Measurements from ENCODE around the gene ENDOG.
"Not testable (repeated sequence)": the region's sequence is repeated elsewhere in the genome, so short reads cannot be mapped to it uniquely, and the experiment has no call there.

Gene ENDOG

DNA sequence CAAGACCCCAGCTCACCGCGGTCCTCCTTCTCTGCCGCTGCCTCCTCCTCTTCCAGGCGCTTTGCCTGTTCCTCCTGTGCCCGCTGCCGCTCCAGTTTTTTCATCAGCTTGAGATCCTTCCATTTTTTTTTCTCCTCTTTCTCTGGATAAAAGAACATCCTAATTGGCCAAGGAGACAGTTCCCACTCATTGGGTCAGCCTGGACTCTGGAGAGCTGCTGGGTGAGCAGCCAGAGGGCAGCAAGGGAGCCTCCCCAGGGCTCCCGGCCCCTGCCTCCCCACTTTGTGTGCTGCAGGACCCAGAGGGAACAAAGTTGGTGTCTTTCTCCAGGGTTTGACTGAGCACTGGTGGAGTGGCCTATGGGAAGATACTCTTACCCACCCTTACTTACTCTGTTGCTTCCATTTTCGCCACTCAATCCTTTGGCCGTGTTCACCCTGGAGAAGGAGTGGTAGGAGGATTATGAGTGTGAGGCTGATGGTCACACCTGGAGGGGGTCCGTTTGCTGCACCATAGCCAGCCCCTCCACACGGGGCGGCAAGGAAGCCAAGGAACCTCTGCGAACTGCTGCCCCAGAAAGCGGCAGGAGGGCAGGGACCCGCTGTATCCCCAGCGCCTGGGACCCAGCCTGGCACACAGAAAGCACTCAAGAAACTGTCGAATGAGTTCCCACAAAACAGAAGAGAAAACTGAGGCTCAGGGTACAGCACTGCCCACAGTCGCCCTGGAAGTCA lies 10.6 kb downstream of the ENDOG start:
- DNase-seq (ENCODE audit: low spot score), result no peak

DNA sequence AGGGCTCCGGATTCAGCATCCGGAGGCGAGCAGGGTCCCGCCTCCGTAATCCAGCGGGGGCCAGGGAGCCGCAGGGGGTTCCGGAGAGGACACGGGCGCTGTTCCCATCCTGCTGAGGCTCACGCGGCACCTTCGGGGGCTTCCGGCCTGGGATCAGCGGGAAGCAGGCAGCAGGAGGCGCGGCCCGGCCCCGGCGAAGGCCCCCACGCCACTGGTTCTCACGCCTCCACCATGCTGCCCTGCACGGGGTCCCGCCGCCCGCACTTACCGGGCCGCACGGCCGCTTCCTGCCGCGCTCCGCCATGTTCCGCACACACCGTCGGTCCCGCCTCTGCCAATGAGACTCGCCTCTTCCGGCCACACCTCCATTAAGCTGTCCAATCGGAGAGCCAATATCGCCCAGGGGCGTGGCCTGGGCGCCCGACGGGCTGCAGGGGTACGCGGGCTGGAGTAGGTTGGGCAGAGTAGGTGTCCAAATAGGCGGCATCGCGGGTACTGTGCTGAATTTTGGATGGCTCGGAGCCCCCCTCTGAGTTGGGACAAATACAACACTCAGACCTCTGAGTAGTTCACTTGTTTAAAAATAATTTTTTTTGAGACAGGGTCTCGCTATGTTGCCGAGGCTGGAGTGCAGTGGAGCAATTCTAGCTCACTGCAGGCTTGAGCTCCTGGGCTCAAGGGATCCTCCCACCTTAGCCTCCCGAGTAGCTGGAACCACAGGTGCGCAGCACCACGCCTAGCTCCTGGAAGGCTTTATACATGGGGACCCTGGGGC lies 11.4 kb downstream of the ENDOG start, which contains the start of gene SPOUT1:
SPOUT1 (minus strand) TSS at position 318 of the 775 bp plus-strand sequence; CDS start at position 304, 14 bp downstream.
- DNase-seq (ENCODE audit: low spot score), result peak; percentile 95

DNA sequence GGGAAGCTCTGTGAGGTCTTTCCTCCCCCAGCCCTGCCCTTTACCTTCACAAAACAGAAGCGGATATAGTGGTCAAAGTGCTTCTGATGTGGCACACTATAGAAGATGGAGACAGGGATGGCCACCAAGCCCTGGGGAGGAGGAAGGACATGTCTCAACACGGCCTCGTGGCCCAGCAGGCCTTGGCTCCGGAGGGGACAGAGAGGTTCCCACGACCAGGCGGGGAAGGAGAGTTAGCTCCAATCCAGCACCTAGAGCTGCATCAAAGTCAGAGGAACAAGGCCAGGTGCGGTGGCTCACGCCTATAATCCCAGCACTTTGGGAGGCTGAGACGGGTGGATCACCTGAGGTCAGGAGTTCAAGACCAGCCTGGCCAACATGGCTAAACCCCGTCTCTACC lies 15.4 kb downstream of the ENDOG start:
- no peak for DNase-seq (ENCODE audit: low spot score)

DNA sequence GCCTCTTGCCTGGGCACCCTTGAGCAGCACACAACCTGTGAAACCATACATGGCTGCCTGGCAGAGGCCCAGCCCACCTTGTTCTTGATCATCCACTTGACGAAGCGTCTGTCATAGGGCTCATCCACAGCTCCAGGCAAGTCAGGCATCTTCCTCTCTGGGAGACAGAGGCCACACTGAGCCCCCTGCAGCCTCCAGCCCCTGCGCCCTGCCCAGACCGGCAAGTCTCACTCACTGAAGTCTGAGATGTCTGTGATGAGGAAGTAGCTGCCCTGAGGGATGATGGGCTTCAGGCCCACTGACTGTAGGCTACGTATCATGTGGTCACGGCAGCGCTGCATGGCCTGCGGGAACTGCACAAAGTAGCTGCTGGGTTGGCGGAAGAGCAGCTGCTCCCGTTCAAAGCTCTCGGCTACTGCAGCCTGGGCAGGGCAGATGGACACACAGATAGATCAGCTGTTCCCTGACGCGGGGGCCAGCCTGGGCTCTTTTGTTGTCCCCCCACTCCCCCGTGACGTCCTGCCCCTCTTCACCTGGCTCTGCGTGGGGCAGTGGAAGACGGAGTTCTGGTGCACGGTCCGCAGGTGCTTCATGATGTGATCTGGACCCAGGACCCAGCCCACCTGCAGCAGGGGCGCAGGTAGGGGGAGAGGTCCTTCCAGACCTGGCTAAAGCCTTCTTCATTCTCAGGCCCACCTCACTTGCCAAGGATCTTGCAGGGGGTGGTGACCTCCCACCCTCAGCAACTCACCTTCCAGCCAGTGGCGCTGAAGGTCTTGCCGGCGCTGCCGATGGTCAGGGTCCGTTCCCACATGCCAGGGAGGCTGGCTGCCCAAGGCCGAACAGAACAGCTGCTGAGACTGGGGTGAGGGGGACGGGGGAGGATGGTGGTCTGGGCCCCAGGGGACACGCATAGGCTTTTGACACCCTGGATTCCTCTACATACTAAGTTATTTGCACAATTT lies 17.2 kb downstream of the ENDOG start:
- DNase-seq (ENCODE audit: low spot score), result no peak

DNA sequence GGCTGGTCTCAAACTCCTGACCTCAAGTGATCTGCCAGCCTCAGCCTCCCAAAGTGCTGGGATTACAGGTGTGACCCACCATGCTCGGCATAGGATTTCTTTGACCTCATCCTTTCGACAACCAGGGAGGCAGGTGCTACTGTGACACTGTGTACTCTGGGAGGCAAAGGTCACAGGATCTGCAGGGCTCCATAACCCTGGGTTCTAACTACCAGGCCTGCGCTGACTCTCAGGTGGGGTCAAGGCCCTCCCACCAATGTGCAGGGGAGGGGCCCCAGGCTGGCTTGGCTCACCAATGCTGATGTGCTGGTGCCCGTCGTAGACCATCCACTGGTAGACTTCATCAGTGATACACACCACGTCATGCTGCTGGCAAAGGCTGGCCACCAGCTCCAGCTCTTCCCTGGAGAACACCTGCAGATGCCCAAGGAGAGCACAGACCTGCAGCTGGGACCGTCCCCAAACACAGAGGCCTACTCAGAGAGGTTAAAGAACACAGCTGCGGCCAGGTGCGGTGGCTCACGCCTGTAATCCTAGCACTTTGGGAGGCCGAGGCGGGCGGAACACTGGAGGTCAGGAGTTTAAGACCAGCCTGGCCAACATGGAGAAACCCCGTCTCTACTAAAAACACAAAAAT lies 18.3 kb downstream of the ENDOG start:
- no peak for DNase-seq (ENCODE audit: low spot score)

DNA sequence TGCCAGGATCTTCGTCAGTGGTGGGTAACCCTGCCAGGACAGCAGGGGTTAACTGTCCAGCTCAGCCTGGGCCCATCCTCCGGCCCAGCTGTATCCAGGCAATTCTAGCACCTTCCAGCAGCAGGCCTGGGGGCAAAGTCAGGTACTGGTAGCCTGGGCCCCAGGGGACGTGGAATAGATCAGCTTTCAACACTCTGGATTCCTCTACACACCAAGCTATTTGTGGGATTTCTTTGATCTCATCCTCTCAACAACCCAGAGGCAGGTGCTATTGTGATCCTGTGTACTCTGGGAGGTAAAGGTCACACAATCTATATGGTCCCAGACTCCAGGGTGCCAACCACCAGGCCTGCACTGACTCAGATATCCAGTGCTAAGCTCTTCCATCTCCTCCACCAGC lies 20.0 kb downstream of the ENDOG start:
- no peak for DNase-seq (ENCODE audit: low spot score)

DNA sequence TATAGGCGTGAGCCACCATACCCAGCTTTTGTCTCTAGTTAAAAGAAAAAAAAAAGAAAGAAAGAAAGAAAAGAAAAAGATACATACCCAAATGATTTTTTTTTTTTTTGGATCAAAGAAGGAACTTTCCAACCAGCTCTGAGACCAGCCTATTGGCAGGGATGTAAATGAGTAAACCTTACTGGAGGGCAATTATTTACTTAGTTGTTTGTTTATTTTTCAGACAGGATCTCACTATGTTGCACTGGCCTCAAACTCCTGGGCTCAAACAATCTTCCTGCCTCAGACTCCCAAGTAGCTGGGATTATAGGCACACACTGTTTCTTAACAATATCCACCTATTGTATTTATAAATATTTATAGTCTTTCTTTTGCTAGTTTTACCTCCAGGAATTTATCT lies 22.2 kb downstream of the ENDOG start:
- no peak for DNase-seq (ENCODE audit: low spot score)

DNA sequence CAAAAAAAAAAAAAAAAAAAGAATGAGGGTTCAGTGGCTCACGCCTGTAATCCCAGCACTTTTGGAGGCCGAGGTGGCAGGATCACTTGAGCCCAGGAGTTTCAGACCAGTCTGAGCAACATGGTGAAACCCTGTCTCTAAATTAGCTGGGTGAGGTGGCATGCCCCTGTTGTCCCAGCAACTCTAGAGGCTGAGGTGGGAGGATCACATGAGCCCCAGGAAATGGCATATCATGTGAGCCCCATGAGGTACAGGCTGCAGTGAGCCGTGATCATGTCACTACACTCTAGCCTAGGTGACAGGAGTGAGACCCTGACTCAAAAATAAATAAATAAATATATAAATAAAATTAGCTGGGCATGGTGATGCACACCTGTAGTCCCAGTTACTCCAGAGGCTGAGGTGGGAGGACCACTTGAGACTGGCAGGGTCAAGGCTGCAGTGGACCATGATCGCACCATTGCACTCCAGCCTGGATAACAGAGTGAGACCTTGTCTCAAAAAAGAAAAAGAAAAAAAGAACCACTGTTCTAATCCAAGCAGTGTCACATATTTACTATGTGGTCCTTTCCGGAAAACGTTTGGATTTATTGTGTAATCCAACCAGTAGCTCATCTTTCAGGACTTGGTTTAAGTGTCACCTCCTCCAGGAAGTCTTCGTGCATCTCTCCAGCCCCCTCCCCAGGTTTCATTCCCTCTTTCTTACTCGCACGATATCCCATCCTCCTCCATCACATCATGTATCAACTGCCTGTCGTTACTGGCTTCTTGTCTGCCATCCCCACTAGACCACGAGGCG lies 23.6 kb downstream of the ENDOG start:
- DNase-seq (ENCODE audit: low spot score), result no peak

DNA sequence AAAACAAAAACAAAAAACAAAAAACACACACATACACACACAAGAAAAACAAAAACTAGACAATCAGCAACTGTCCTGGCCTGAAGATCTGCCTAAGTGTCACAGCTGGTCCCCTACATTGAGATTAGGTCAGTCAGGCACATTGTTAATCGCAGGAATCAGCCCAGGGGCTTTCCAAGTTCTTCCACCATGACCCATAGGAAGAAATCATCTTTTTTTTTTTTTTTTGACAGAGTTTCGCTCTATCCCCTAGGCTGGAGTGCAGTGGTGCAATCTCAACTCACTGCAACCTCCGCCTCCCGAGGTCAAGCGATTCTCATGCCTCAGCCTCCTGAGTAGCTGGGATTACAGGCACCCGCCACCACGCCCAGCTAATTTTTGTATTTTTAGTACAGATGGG lies 24.9 kb downstream of the ENDOG start:
- DNase-seq (ENCODE audit: low spot score), result not testable (repeated sequence)

DNA sequence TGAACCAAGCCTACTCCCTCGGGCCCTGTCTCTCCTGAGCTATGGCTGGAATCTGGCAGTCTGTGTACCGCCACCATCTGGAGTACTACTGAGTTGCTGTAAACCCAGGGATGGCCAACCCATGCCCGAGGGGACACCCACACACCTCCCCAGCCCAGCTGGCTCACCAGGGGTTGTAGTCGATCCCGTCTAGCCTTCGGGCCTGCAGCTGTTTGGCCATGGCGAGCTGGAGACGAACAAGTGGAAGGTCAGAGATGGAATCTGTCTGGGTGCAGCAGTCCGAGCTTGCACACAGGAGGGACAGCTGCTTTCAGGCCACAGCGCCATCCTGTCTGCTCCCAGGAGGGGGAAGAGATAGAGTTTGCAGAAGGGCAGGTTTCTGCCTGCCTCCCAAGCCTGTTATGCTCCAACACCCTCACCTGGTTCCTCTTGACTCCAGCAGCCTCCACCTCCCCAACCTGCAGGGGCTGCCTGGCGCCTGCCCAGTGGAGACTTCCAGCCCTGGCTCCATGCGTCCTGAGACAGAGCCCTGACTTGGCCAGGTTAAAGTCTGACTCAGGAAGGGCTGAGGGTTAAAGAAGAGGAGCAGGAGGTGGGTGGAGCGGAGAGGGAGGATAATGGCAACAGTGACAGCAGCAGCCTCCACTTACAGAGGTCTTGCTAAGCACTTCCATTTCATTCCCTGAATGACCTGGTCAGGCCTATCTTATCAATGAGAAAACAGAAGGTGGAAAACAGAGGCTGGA lies 27.1 kb downstream of the ENDOG start:
- DNase-seq (ENCODE audit: low spot score), result no peak

DNA sequence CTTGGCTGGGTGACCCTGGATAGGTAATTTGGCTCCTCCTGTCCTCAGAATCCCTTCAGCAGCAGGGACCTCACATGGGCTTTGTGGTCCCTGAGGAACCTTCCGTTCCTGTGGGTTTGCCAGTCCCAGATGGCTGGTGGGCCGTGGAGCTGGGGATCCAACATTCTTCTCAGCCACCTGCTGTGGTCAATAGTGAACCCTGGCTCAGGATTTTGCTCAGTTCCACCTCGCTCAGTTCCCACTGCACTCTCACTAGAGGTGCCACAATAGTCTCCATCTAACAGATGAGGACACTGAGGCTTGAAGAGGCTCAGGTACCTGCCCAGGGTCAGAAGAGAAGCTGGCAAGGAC lies 28.4 kb downstream of the ENDOG start:
- DNase-seq (ENCODE audit: low spot score), result no peak

DNA sequence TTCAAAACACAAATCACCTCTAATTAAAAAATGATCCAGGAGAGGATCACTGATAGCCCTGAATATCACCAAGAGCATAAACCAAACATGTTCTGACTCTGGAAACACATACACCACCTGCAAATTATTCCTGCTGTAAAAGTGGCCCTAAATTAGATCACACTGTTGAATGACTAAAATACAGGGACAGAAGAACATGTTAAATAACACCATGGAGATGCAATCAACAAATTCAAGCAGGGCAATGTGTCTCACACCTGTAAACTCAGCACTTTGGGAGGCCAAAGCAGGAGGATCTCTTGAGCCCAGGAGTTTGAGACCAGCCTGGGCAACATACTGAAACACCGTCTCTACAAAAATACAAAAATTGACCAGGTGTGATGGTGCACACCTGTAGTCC lies 29.5 kb downstream of the ENDOG start:
- DNase-seq (ENCODE audit: low spot score), result no peak

DNA sequence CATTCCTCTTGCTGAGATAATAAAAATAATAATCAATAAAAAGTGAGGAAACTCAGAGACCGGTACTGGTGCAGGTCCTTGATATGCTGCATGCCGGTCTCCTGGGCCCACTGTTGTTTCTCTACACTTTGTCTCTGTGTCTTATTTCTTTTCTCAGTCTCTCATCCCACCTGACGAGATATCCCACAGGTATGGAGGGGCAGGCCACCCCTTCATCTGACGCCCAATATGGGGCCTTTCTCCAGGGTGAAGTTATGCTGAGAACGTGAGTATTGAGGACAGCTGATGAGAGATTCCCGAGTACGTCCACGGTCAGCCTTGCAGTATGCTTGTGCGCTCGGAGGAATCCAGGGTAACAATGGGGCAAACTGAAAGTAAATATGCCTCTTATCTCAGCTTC lies 32.7 kb downstream of the ENDOG start:
- DNase-seq (ENCODE audit: low spot score), result not testable (repeated sequence)

DNA sequence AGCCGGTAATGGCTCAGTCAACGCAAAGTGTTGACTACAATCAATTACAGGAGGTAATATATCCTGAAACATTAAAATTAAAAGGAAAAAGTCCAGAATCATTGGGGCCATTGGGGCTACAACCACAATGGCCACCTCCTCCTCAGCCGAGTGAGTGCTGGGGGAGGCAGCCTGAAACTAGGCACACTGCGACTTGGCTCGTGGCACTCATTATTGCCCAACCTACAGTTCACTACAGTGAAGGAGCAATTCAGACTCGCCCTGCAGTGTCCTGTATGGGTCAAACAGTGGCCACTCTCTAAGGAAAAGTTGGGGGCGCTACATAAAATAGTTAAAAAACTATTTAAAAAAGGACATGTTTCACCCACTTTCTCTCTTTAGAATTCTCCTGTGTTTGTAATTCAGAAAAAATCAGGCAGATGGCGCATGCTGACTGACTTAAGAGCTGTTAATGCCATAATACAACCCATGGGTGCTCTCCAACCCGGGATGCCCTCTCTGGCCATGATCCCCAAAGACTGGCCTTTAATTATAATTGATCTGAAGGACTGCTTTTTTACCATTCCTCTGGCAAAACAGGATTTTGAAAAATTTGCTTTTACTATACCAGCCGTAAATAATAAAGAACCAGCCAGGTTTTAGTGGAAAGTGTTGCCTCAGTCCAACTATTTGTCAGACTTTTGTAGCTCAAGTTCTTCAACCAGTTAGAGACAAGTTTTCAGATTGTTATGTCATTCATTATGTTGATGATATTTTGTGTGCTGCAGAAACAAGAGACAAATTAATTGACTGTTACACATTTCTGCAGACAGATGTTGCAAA lies 33.7 kb downstream of the ENDOG start:
- DNase-seq (ENCODE audit: low spot score), result peak; percentile 51

DNA sequence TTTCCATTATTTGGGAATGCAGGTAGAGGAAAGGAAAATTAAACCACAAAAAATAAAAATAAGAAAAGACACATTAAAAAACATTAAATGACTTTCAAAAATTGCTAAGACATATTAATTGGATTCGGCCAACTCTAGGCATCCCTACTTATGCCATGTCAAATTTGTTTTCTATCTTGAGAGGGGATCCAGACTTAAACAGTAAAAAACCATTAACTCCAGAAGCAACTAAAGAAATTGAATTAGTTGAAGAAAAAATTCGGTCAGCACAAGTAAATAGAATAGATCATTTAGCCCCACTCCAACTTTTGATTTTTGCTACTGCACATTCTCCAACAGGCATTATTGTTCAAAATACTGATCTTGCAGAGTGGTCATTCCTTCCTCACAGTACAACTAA lies 34.3 kb downstream of the ENDOG start:
- DNase-seq (ENCODE audit: low spot score), result not testable (repeated sequence)

DNA sequence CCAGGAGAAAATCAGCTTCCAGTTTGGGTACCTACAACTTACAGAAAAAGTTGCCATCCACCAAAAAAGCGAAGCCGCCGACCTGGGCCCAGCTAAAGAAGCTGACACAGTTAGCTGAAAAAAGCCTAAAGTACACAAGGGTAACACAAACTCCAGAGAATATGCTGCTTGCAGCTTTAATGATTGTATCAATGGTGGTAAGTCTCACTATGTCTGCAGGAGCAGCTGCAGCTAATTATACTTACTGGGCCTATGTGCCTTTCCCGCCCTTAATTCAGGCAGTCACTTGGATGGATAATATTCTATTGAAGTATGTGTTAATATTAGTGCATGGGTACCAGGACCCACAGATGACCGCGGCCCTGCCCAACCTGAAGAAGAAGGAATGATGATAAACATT lies 36.2 kb downstream of the ENDOG start:
- DNase-seq (ENCODE audit: low spot score), result not testable (repeated sequence)

DNA sequence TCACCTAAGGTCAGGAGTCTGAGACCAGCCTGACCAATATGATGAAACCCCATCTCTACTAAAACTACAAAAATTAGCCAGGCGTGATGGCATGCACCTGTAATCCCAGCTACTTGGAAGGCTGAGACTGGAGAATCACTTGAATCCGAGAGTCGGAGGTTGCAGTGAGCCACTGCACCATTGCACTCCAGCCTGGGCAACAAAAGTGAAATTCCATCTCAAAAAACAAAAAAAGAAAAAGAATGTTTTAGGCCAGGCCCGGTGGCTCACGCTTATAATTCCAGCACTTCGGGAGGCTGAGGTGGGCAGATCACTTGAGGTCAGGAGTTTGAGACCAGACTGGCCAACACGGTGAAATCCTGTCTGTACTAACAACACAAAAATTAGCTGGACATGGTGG lies 40.2 kb downstream of the ENDOG start:
- not testable (repeated sequence) for DNase-seq (ENCODE audit: low spot score)

DNA sequence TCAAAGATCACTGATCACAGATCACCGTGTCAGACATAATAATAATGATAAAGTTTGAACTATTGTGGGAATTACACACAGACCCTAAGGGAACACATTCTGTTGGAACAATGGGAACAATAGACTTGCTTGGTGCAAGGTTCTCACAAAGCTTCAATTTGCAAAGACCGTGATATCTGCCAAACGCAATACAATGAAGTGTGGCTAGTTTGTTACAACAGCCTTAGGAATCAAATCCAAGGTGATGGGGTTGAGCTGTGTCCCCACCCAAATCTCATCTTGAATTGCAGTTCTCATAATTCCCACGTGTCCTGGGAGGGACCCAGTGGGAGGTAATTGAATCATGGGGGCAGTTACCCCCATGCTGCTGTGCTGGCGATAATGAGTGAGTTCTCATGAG lies 42.6 kb downstream of the ENDOG start:
- DNase-seq (ENCODE audit: low spot score), result no peak

DNA sequence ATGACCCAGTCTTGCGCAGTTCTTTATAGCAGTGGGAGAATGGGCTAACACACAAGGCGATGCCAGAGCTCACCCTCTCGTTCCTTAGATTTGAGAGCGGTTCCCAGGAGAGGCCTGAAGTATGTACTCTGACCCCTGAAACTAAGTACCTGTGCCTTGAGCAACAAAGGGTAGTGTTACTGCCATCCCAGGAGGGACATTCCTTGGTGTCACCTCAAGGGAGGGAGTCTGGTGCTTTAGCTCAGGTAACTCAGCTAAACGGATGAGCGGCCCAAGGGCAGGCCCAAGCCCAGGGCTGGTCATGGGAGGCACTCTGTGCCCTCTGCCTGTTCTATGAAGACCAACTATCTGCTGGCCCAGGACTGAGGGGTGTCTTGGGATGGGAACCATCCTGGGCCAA lies 43.2 kb downstream of the ENDOG start:
- DNase-seq (ENCODE audit: low spot score), result no peak
